ENCODE data around the gene MIOS. TPM values are rescaled to one million over a fixed set of nuclear protein-coding genes. Genes with fewer than 3 reads are reported as not detected.

MIOS gene
- polyA plus RNA-seq, 3 donors: 47.7 to 53.6 (median 51.4) TPM

DNA sequence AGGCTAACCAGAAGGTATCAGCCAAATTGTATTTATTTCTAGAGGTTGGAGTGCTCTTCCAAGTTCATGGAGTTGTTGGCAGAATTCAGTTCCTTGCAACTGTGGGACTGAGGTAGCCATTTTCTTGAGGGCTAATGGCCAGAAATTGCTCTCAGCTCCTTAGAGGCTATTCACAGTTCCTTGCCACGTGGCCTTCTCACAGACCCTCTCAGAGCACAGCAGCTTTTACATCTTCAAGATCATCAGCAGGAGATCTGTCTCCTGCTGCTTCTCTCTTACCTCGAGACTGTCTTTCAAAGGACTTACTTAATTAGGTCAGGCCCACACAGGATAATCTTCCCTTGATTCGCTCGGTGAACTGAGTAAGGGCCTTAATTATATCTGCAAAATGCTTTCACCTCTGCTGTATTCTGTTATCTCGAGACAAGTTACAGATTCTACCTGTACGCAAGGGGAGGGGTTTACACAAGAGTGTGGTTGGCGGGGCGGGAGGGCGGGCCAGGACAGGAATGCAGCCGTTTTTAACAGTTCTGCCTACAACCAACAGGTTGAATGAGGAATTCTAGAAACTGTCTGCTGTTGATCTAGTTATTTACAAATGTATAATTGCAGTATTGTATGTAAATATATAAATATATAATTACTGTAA lies 15.0 kb downstream of the MIOS start:
- DNase-seq (ENCODE audit: low read depth in 3 of 3, low spot score in 2 of 3): no peak

DNA sequence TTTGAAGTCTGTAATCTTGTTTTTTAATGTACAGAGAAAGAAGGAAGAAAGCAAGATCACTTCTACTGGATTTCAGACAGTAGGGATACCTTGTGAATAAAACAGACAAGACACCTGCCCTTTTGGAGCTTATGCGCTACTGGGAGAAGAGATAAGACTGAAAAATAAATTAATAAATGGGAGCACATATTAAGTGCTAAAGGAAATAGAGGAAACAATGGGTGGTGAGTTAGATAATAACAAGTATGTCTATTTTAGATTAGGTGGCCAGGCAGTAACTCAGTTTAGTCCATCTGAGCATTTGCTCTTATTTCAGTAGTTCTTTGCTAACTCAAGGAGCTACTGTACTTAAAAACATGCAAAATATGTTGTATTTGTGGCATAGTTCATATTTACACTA lies 15.9 kb downstream of the MIOS start:
- DNase-seq (ENCODE audit: low read depth in 3 of 3, low spot score in 2 of 3): no peak

- no peak for DNase-seq (ENCODE audit: low read depth in 3 of 3, low spot score in 2 of 3)
These were observed 17.0 kb downstream of the MIOS start for GRCh38 chr7:7583731-7584130.

GRCh38 chr7:7584653-7585052 lies 18.0 kb downstream of the MIOS start:
- DNase-seq (ENCODE audit: low read depth in 3 of 3, low spot score in 2 of 3): no peak

GRCh38 chr7:7585241-7585928 lies 18.7 kb downstream of the MIOS start:
- no peak for DNase-seq (ENCODE audit: low read depth in 3 of 3, low spot score in 2 of 3)

GRCh38 chr7:7595451-7595850 lies 28.8 kb downstream of the MIOS start:
- DNase-seq (ENCODE audit: low read depth in 3 of 3, low spot score in 2 of 3): no peak

DNA sequence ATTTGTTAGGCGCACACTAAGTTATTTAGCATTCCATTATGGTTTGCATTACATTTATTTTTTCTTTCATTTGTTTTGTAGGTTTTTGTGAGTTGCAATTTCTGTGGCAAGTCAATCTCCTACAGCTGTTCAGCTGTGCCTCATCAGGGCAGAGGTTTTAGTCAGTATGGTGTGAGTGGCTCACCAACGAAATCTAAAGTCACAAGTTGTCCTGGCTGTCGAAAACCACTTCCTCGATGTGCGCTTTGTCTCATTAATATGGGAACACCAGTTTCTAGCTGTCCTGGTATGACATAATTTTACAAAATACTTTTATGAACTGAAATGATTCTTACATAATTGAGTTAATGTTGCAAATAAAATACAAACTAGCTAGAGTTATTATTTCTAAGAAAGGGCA lies 29.5 kb downstream of the MIOS start:
- DNase-seq (ENCODE audit: low read depth in 3 of 3, low spot score in 2 of 3): no peak

DNA sequence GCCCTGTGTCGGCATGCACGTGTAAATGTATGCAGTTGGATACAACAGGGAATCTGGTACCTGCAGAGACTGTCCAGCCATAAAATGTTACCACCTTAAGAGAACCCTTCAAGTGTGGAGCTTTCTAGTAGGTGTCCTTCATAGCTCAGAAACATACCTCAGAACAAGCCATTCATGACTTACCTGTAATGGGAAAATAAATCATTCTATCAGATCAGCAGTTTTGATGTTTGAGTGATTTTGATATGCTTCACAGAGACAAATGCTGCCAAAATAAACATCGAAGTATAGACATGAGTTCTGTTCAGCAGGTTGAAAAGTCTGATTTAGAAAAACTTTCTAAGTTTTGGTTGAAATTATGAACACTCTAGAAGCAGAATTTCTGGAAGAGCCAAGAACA lies 40.3 kb downstream of the MIOS start:
- no peak for DNase-seq (ENCODE audit: low read depth in 3 of 3, low spot score in 2 of 3)

GRCh38 chr7:7609330-7609729 lies 42.6 kb downstream of the MIOS start:
- DNase-seq (ENCODE audit: low read depth in 3 of 3, low spot score in 2 of 3): no peak

DNA sequence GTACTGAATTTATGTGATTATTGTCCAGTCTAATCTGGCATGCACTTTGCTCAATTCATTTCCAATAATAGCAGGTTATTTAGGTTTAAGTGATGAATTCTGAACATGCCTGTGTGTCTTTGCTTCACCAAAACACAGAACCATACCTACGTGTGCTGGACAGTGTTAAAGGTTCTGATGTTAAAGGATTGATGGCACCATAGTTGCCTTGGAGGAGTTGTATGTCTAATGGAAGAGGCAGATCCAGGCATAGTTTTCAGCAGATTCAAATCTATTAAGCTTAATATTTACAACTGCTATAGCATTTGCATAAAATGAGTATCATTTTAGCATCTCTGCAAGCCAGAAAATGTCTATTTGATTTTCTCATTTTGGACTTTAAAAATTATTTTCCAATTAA lies 45.8 kb downstream of the MIOS start:
- DNase-seq (ENCODE audit: low read depth in 3 of 3, low spot score in 2 of 3): no peak

GRCh38 chr7:7613210-7613609 lies 46.5 kb downstream of the MIOS start:
- DNase-seq (ENCODE audit: low read depth in 3 of 3, low spot score in 2 of 3): no peak

DNA sequence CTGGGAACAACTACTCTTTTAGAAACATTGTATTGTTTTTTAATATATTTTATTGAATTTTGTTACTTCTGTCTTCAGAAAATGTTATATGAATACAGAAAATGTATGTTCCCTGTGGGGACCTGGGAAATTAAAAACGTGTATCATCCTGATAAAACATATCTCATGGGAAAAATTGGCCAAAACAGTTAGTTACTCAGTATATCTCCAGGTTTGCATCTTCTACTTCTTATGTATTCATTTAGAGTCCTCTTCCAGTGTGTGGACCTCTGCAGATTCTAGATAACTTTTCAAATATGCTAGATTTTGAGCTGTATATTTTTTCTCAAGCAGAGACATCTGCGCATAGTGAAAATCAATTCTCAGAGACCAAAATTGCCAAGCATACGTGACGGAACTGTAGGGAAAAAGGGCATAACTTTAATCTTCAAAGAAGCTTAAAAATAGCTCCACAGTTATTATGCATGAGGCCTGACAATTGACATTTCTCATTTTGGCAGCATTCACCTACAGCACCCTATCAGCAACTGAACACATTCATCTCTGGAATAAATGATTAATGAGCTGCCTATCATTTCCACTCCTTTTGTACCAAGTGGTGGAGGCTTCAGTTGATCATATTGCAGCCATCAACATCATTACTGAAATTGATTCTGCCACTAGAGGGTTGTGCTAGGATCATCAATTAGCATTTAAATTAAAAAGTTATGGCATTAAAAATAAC lies 47.5 kb downstream of the MIOS start:
- DNase-seq (ENCODE audit: low read depth in 3 of 3, low spot score in 2 of 3): no peak

DNA sequence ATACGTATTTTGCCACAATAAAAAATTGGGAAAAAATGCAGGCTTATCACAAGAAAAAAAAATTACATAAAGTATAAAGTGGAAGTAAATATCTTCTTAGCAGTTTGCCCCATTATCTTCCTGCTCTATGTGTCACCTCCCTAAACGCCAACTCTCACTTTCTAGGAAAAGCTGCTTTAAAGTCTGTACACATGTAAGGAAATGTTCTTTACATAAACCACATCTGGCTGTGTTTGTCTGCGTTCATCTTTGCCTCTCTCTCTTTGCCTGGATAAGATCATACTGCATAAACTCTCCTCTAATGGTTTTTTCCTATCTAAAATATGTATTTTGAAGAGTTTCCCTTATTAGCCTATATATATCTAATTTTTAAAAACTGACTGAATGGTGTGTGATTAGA lies 50.9 kb downstream of the MIOS start:
- no peak for DNase-seq (ENCODE audit: low read depth in 3 of 3, low spot score in 2 of 3)

DNA sequence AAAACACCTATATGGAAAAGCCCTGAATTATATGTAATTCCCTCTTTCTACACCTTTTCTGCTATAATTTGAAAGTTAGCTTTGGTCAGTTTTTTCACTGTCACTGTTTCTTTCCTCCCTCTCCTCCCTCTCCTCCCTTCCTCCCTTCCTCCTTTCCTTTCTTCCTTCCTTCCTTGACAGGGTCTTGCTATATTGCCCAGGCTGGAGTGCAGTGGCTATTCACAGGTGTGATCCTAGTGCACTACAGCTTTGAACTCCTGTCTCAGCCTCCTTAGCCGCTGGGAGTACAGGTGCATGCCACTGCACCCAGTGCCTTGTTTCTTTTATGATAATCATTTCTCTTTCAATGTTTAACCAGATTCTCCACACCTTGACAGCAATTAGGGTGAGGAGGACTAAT lies 51.7 kb downstream of the MIOS start:
- DNase-seq (ENCODE audit: low read depth in 3 of 3, low spot score in 2 of 3): no peak

DNA sequence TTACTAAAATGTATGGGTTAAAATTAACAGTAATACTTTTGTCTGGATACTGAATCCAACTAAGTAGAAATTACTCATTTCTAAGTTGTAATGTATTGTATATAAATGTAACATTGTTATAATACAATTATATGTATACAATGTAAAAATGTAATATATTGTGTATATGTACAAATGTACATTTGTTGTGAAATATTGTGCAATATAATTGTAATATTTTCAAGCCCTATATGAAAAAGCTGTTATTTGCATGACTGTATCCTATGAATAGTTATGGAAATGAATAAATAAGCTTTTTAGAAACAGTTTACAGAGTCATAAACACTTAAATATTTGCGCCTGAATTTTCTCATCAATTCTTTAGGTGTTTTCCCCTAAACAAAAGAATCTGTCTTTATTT lies 53.6 kb downstream of the MIOS start:
- DNase-seq (ENCODE audit: low read depth in 3 of 3, low spot score in 2 of 3): no peak

GRCh38 chr7:7620644-7621210 lies 54.0 kb downstream of the MIOS start:
- DNase-seq (ENCODE audit: low read depth in 3 of 3, low spot score in 2 of 3): no peak

DNA sequence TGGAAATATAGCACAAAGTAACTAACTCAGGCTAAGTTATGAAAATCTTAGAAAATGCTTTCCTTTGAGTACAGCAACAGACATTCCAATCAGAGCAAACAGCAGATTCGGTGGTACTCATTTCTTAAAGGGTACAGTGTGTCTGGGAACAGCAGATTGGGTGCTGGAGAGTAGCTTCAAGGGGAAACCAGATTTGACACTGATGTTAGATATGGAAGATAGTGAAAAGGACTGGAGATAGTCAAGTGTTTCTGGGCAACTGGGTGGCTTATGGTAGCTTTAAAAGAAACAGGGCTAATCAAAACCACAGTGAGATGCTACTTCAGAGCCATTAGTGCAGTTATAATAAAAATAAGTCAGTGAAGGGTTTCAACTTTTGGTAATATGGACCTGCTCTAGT lies 61.8 kb downstream of the MIOS start:
- DNase-seq (ENCODE audit: low read depth in 3 of 3, low spot score in 2 of 3): no peak

DNA sequence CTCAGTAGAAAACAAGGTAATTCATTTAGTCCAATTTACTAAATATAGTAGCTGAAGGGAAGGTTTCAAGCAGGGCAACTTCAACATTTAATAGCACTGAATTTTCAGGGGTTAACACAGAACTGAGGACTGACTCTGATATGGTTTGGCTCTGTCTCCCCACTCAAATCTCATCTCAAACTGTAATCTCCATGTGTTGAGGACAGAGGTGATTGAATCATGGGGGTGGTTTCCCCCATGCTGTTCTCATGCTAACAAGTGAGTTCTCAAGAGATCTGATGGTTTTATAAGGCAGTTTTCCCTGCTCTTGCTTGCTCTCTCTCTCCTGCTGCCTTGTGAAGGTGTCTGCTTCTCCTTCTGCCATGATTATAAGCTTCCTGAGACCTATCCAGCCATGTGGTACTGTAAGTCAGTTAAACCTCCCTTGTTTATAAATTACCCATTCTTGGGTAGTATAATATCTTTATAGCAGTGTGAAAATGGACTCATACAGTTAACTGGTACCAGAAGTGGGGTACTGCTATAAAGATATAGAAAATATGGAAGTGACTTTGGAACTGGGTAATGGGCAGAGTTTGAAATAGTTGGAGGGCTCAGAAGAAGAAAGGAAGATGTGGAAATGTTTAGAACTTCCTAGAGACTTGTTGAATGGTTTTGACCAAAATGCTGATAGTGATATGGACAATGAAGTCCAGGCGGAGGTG lies 64.1 kb downstream of the MIOS start:
- DNase-seq (ENCODE audit: low read depth in 3 of 3, low spot score in 2 of 3): no peak

DNA sequence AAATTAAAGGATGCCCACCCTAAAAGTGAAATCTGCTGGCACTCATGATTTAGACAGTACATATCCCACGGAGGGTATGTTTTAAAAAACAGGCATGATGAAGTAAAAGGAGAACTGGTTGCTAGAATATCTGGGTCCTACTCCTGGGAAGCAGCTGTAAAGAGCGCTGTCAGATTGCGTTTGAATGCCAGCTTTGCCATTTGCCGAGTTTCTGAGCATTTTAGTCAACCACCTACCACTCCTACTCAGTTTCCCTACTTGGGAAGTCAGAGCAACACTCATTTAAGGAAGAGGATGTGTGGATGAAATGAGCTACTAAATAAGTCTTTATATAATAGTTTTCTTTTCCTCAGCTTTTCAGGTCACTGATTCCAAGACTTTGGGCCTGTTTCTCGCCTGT lies 72.7 kb downstream of the MIOS start:
- no peak for DNase-seq (ENCODE audit: low read depth in 3 of 3, low spot score in 2 of 3)

DNA sequence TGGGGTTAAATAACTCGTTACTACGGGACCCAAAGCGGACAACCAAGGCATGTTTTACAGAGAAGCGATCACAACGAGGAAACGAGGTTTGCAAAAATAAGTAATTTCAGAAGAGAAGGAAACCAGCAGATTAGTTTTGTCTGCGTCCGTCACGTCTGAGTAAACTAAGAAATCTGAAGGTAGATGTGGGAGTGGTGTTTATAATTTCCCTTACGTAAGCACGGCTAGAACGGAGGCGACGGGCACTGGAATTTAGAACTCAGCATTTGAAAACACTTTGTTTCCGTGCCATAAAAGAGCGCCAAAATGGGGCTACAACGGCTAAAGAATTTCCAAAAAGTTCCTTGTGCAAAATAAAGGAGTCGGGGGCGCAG lies 73.2 kb downstream of the MIOS start:
- DNase-seq (ENCODE audit: low read depth in 3 of 3, low spot score in 2 of 3): peak in 1 of 3 donors; percentile 23
